WTC11 (cell line): Measurements from ENCODE around the gene ANGPTL5. TPM values are rescaled to one million over a fixed set of nuclear protein-coding genes. Genes with fewer than 3 reads are reported as not detected.

Experiments
- ATAC-seq: fragments of 200-7000 bp; cut with Tn5 transposase; 2 replicates; pipeline ENCODE4 v1.10.0; 2021; ENCODE audit warnings: mild to moderate bottlenecking, moderate library complexity
- CTCF ChIA-PET: fragments of 300-600 bp; sonication (Branson Sonifier 250); formaldehyde crosslinking; loops from one replicate; lab custom pipeline; 2021; ENCODE audit warnings: antibody characterized with exemption; lab: Charles Lee
- POLR2A ChIA-PET: fragments of 350-600 bp; sonication (Branson Sonifier 250); formaldehyde crosslinking; loops from one replicate; lab custom pipeline; 2021; ENCODE audit warnings: antibody characterized with exemption; lab: Charles Lee
- DNase-seq: peaks from one replicate; pipeline ENCODE4 v3.0.0; 2021; ENCODE audit warnings: low spot score
- H3K27ac Mint-ChIP-seq: 2 replicates; pipeline ENCODE4 v1.8.0; 2021; ENCODE audit warnings: mixed read lengths
- H3K27me3 Mint-ChIP-seq: 2 replicates; pipeline ENCODE4 v1.8.0; 2021; ENCODE audit warnings: low read depth, mild to moderate bottlenecking, moderate library complexity, mixed read lengths
- H3K36me3 Mint-ChIP-seq: 2 replicates; pipeline ENCODE4 v1.8.0; 2021; ENCODE audit warnings: mixed read lengths
- H3K4me1 Mint-ChIP-seq: 2 replicates; pipeline ENCODE4 v1.8.0; 2022; ENCODE audit warnings: mixed read lengths
- H3K4me3 Mint-ChIP-seq: 2 replicates; pipeline ENCODE4 v1.8.0; 2021; ENCODE audit warnings: mild to moderate bottlenecking, moderate library complexity, mixed read lengths
- H3K9me3 Mint-ChIP-seq: 2 replicates; pipeline ENCODE4 v1.8.0; 2021; ENCODE audit warnings: mixed read lengths
- ATF1 ChIP-seq: sonication (generic); formaldehyde crosslinking; IDR thresholded peaks from 2 replicates; pipeline ENCODE4 v1.8.1; 2023; ENCODE audit warnings: mild to moderate bottlenecking, moderate library complexity, missing genetic modification reagents
- CREB1 ChIP-seq: sonication (generic); formaldehyde crosslinking; IDR thresholded peaks from 2 replicates; pipeline ENCODE4 v1.8.0; 2023; ENCODE audit warnings: mild to moderate bottlenecking, missing genetic modification reagents
- CTCF ChIP-seq: fragments of 200-600 bp; IDR thresholded peaks from 2 replicates; pipeline ENCODE4 v1.8.0; 2022; ENCODE audit warnings: antibody characterized with exemption
- ELF4 ChIP-seq: sonication (generic); formaldehyde crosslinking; IDR thresholded peaks from 2 replicates; pipeline ENCODE4 v1.8.1; 2022; ENCODE audit warnings: low read depth, mild to moderate bottlenecking, moderate library complexity, missing genetic modification reagents
- EMX1 ChIP-seq: fragments of 250-450 bp; sonication (Bioruptor Pico); IDR thresholded peaks from 2 replicates; pipeline ENCODE4 v1.8.0; 2021; ENCODE audit warnings: mild to moderate bottlenecking
- ESRRA ChIP-seq: sonication (generic); formaldehyde crosslinking; IDR thresholded peaks from 2 replicates; pipeline ENCODE4 v1.8.1; 2022; ENCODE audit warnings: mild to moderate bottlenecking, missing genetic modification reagents, borderline replicate concordance
- FOXJ3 ChIP-seq: sonication (generic); formaldehyde crosslinking; IDR thresholded peaks from 2 replicates; pipeline ENCODE4 v1.9.0; 2021; ENCODE audit warnings: missing genetic modification reagents, mild to moderate bottlenecking, borderline replicate concordance
- FOXP4 ChIP-seq: sonication (generic); formaldehyde crosslinking; IDR thresholded peaks from 2 replicates; pipeline ENCODE4 v1.8.0; 2022; ENCODE audit warnings: mild to moderate bottlenecking, missing genetic modification reagents
- IRF1 ChIP-seq: sonication (generic); formaldehyde crosslinking; IDR thresholded peaks from 2 replicates; pipeline ENCODE4 v1.8.0; 2023; ENCODE audit warnings: missing genetic modification reagents
- IRF2 ChIP-seq: sonication (generic); formaldehyde crosslinking; IDR thresholded peaks from 2 replicates; pipeline ENCODE4 v1.8.0; 2022; ENCODE audit warnings: low read depth, missing genetic modification reagents, borderline replicate concordance
- MXD4 ChIP-seq: fragments of 250-450 bp; sonication (Bioruptor Pico); IDR thresholded peaks from 2 replicates; pipeline ENCODE4 v1.8.0; 2021; ENCODE audit warnings: mild to moderate bottlenecking, moderate library complexity, borderline replicate concordance
- PRDM15 ChIP-seq: sonication (generic); formaldehyde crosslinking; IDR thresholded peaks from 2 replicates; pipeline ENCODE4 v1.8.0; 2022; ENCODE audit warnings: missing genetic modification reagents
- RELA ChIP-seq: sonication (generic); formaldehyde crosslinking; IDR thresholded peaks from 2 replicates; pipeline ENCODE4 v1.8.1; 2022; ENCODE audit warnings: missing genetic modification reagents, mild to moderate bottlenecking, borderline replicate concordance
- SOX15 ChIP-seq: fragments of 250-450 bp; sonication (Bioruptor Pico); IDR thresholded peaks from 2 replicates; pipeline ENCODE4 v1.9.0; 2021; ENCODE audit warnings: mild to moderate bottlenecking
- STAT6 ChIP-seq: sonication (generic); formaldehyde crosslinking; conservative IDR thresholded peaks from 2 replicates; pipeline ENCODE4 v1.8.1; 2023; ENCODE audit warnings: mild to moderate bottlenecking, low read depth, missing genetic modification reagents, moderate library complexity
- TCF7 ChIP-seq: sonication (generic); formaldehyde crosslinking; IDR thresholded peaks from 2 replicates; pipeline ENCODE4 v1.8.0; 2022; ENCODE audit warnings: mild to moderate bottlenecking, low read depth, missing genetic modification reagents, moderate library complexity
- ZBTB21 ChIP-seq: sonication (generic); formaldehyde crosslinking; IDR thresholded peaks from 2 replicates; pipeline ENCODE4 v1.8.1; 2023; ENCODE audit warnings: mild to moderate bottlenecking, missing genetic modification reagents, borderline replicate concordance
- ZNF281 ChIP-seq: sonication (generic); formaldehyde crosslinking; IDR thresholded peaks from 2 replicates; pipeline ENCODE4 v1.8.0; 2023; ENCODE audit warnings: mild to moderate bottlenecking, missing genetic modification reagents
- total RNA-seq: library from RNA; stranded (reverse); gene quantifications from 3 replicates; pipeline ENCODE4 v1.2.3, GENCODE V29; 2021

ANGPTL5 gene
- total RNA-seq, 1 experiment from 2014 or later: not detected

GRCh38 chr11:101960231-101960630 is 43.9 kb upstream of the ANGPTL5 start:
- H3K27ac Mint-ChIP-seq: no peak overlapping the region
- no peaks in the 10 kb centered on the region for H3K9me3 Mint-ChIP-seq
- ChIA-PET CTCF (no interaction called here), POLR2A (no interaction called here)
- no peak for ATAC-seq
- no peak overlapping the region for H3K4me3 Mint-ChIP-seq
- no peaks in the 10 kb centered on the region for H3K4me1 Mint-ChIP-seq
- TF ChIP-seq ZBTB21 (CRISPR knock-in tag) (no peak), CREB1 (CRISPR knock-in tag) (no peak), ZNF281 (CRISPR knock-in tag) (no peak), TCF7 (CRISPR knock-in tag) (no peak), IRF1 (CRISPR knock-in tag) (no peak), CTCF (no peak), RELA (CRISPR knock-in tag) (no peak), STAT6 (CRISPR knock-in tag) (no peak)
- no peaks in the 10 kb centered on the region for H3K36me3 Mint-ChIP-seq
- no peak for DNase-seq
- H3K27me3 Mint-ChIP-seq: no peaks in the 10 kb centered on the region

GRCh38 chr11:101955701-101956100 is 39.4 kb upstream of the ANGPTL5 start:
- CTCF ChIA-PET: no interaction called here
- ATAC-seq (no peak), DNase-seq (no peak)
- H3K4me1 Mint-ChIP-seq: no peaks in the 10 kb centered on the region
- no peak overlapping the region for H3K4me3 Mint-ChIP-seq
- POLR2A ChIA-PET: no interaction called here
- no peaks in the 10 kb centered on the region for H3K9me3 Mint-ChIP-seq
- H3K27me3 Mint-ChIP-seq: no peaks in the 10 kb centered on the region
- H3K27ac Mint-ChIP-seq: no peak overlapping the region
- no peaks in the 10 kb centered on the region for H3K36me3 Mint-ChIP-seq
- TF ChIP-seq SOX15 (CRISPR knock-in tag) (no peak), FOXJ3 (CRISPR knock-in tag) (no peak), MXD4 (CRISPR knock-in tag) (no peak), IRF2 (CRISPR knock-in tag) (no peak), FOXP4 (CRISPR knock-in tag) (no peak), CREB1 (CRISPR knock-in tag) (no peak), ATF1 (CRISPR knock-in tag) (no peak), ESRRA (CRISPR knock-in tag) (no peak), PRDM15 (CRISPR knock-in tag) (no peak), ELF4 (CRISPR knock-in tag) (no peak), EMX1 (no peak)
